HepG2 (cell line): ENCODE measurements around the gene IL17C. TPM values are rescaled to one million over a fixed set of nuclear protein-coding genes. Genes with fewer than 3 reads are reported as not detected.

ENCODE experiments used
- CEBPG ChIP-seq: IDR thresholded peaks from 2 replicates; pipeline ENCODE4 v1.6.1; 2016
- HDAC1 ChIP-seq: sonication (generic); formaldehyde crosslinking; IDR thresholded peaks from 2 replicates; pipeline ENCODE4 v1.5.1; 2020; ENCODE audit warnings: mild to moderate bottlenecking, missing genetic modification reagents
- HNRNPUL1 ChIP-seq: fragments of 200-400 bp; formaldehyde crosslinking; IDR thresholded peaks from 2 replicates; pipeline ENCODE4 v1.6.1; 2017; ENCODE audit warnings: low read depth, mild to moderate bottlenecking, low read length, moderate library complexity
- HOXD1 ChIP-seq: sonication (generic); formaldehyde crosslinking; IDR thresholded peaks from 2 replicates; pipeline ENCODE4 v1.5.0; 2020; ENCODE audit warnings: missing genetic modification reagents
- KLF6 ChIP-seq: IDR thresholded peaks from 2 replicates; pipeline ENCODE4 v1.8.0; 2016; ENCODE audit warnings: missing biosample characterization, missing genetic modification reagents
- MAF1 ChIP-seq: sonication (generic); formaldehyde crosslinking; IDR thresholded peaks from 2 replicates; pipeline ENCODE4 v1.5.0; 2020; ENCODE audit warnings: missing genetic modification reagents, borderline replicate concordance
- THYN1 ChIP-seq: sonication (generic); formaldehyde crosslinking; IDR thresholded peaks from 2 replicates; pipeline ENCODE4 v1.8.1; 2023; ENCODE audit warnings: low read depth, mild to moderate bottlenecking, moderate library complexity, missing genetic modification reagents, borderline replicate concordance
- ZBTB38 ChIP-seq: sonication (generic); formaldehyde crosslinking; IDR thresholded peaks from 2 replicates; pipeline ENCODE4 v1.5.1; 2020; ENCODE audit warnings: mild to moderate bottlenecking, missing genetic modification reagents
- ZFP37 ChIP-seq: sonication (generic); formaldehyde crosslinking; IDR thresholded peaks from 2 replicates; pipeline ENCODE4 v1.4.0; 2020; ENCODE audit warnings: missing genetic modification reagents, borderline replicate concordance
- ZNF224 ChIP-seq: sonication (generic); formaldehyde crosslinking; IDR thresholded peaks from 2 replicates; pipeline ENCODE4 v1.5.0; 2020; ENCODE audit warnings: mild to moderate bottlenecking, missing genetic modification reagents
- ZNF510 ChIP-seq: sonication (generic); formaldehyde crosslinking; IDR thresholded peaks from 2 replicates; pipeline ENCODE4 v1.4.0; 2020; ENCODE audit warnings: low read depth, mild to moderate bottlenecking, missing genetic modification reagents
- ZNF543 ChIP-seq: sonication (generic); formaldehyde crosslinking; IDR thresholded peaks from 2 replicates; pipeline ENCODE4 v1.4.0; 2020; ENCODE audit warnings: mild to moderate bottlenecking, missing genetic modification reagents
- ZNF775 ChIP-seq: sonication (generic); formaldehyde crosslinking; IDR thresholded peaks from 2 replicates; pipeline ENCODE4 v1.4.0; 2020; ENCODE audit warnings: missing genetic modification reagents, mild to moderate bottlenecking, moderate library complexity, borderline replicate concordance
- polyA plus RNA-seq, 8 experiments: library from polyadenylated mRNA; depleted of rRNA in 3 of 8; stranded (reverse) in 7 of 8; unstranded in 1 of 8; fragments of >200 nt; fragmentation: Illumina TruSeq in 4 of 8; extraction: Trizol in 4 of 8; gene quantifications; 2 replicates each; pipeline versions ENCODE4 v1.2.1 to v1.2.3, GENCODE V29; 2011 to 2016; ENCODE audit warnings: low read depth in 4 of 8, missing spikeins in 1 of 8, mixed read lengths in 1 of 8; ENCODE audit not compliant: insufficient read depth in 1 of 8
- total RNA-seq, 5 experiments: library from RNA; depleted of rRNA; stranded (reverse); fragments of >200 nt; fragmentation: Illumina TruSeq; extraction: Trizol; gene quantifications; 2 replicates each; pipeline ENCODE4 v1.2.3, GENCODE V29; 2016; ENCODE audit warnings: low read depth in 1 of 5
- TF ChIP-seq, protein P1 (sequence below): sonication (generic); formaldehyde crosslinking; IDR thresholded peaks from 2 replicates; pipeline ENCODE4 v1.5.0; 2020; ENCODE audit warnings: missing genetic modification reagents
- TF ChIP-seq, protein P2 (sequence below): IDR thresholded peaks from 2 replicates; pipeline ENCODE4 v1.6.1; 2012; ENCODE audit warnings: inconsistent platforms
- TF ChIP-seq, protein P3 (sequence below): sonication (generic); formaldehyde crosslinking; IDR thresholded peaks from 2 replicates; pipeline ENCODE4 v1.5.0; 2020; ENCODE audit warnings: mild to moderate bottlenecking, missing genetic modification reagents, borderline replicate concordance
- TF ChIP-seq, protein P4 (sequence below): sonication (generic); formaldehyde crosslinking; IDR thresholded peaks from 2 replicates; pipeline ENCODE4 v1.4.0; 2020; ENCODE audit warnings: missing genetic modification reagents

IL17C gene
- total and polyA plus RNA-seq, 2 of the 13 experiments (the other 11 are each of a cell fraction or from before 2014, with no cell fraction given) = not detected

DNA sequence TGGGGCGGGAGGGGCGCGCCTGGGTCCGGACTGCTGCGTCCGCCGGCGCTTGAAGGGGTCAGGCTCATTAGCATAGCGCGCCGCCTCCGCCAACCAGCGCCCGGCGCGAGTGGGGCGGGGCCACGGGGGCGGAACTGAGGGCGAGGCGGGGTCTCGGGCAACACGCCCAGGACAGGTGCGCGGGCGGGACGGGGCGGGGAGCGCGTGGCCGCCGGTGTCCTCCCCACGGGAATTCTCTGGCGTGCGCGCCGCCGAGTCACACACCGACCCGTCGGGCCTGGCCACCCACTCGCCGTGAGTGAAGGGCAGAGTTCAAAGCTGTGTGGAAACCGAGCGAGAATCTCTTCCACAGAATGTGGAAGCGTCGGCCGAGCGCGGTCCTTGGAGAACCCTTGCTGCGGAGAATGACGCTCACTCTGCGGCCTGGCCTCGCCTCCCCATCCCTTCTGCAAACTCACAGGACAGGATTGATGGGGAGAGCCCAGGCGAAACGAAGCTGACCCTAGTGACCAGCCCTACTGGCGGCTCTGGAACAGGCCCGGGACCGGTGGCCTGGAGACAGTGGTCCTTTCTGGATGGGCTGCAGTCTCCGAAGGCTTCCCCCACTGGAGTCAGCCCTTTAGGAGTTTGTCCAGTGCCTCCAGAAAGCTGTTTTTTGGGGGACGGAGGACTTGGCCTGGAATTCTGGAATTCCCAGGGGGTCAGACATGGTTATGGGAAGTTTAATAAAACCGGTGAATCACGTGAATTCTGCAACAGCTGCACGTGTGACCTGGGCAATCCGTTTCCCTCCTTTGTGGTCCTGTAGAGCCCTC, 48.3 kb downstream of the IL17C start, which contains the start of gene SNAI3 (continued):
- TF ChIP-seq, protein P1, sequence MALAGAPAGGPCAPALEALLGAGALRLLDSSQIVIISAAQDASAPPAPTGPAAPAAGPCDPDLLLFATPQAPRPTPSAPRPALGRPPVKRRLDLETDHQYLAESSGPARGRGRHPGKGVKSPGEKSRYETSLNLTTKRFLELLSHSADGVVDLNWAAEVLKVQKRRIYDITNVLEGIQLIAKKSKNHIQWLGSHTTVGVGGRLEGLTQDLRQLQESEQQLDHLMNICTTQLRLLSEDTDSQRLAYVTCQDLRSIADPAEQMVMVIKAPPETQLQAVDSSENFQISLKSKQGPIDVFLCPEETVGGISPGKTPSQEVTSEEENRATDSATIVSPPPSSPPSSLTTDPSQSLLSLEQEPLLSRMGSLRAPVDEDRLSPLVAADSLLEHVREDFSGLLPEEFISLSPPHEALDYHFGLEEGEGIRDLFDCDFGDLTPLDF (CRISPR knock-in tag) = no peak
- no peak for TF ChIP-seq CEBPG (CRISPR knock-in tag)
- peak; percentile 78 for TF ChIP-seq ZBTB38 (CRISPR knock-in tag)
- TF ChIP-seq ZNF543 (CRISPR knock-in tag) = peak; percentile 82
- TF ChIP-seq ZNF510 (CRISPR knock-in tag) = peak; percentile 91
- TF ChIP-seq HDAC1 (CRISPR knock-in tag) = peak; percentile 74; the same call in 1 of the 2 replicates
- TF ChIP-seq, protein P2, sequence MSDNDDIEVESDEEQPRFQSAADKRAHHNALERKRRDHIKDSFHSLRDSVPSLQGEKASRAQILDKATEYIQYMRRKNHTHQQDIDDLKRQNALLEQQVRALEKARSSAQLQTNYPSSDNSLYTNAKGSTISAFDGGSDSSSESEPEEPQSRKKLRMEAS = peak; percentile 88
- TF ChIP-seq ZFP37 (CRISPR knock-in tag) = 0 out of 2 replicates have a peak, but pooled peaks have one; percentile 40
- 0 out of 2 replicates have a peak, but pooled peaks have one; percentile 50 for TF ChIP-seq MAF1 (CRISPR knock-in tag)
- no peak; the same call in 1 of the 2 replicates for TF ChIP-seq KLF6 (CRISPR knock-in tag)
- TF ChIP-seq, protein P3, sequence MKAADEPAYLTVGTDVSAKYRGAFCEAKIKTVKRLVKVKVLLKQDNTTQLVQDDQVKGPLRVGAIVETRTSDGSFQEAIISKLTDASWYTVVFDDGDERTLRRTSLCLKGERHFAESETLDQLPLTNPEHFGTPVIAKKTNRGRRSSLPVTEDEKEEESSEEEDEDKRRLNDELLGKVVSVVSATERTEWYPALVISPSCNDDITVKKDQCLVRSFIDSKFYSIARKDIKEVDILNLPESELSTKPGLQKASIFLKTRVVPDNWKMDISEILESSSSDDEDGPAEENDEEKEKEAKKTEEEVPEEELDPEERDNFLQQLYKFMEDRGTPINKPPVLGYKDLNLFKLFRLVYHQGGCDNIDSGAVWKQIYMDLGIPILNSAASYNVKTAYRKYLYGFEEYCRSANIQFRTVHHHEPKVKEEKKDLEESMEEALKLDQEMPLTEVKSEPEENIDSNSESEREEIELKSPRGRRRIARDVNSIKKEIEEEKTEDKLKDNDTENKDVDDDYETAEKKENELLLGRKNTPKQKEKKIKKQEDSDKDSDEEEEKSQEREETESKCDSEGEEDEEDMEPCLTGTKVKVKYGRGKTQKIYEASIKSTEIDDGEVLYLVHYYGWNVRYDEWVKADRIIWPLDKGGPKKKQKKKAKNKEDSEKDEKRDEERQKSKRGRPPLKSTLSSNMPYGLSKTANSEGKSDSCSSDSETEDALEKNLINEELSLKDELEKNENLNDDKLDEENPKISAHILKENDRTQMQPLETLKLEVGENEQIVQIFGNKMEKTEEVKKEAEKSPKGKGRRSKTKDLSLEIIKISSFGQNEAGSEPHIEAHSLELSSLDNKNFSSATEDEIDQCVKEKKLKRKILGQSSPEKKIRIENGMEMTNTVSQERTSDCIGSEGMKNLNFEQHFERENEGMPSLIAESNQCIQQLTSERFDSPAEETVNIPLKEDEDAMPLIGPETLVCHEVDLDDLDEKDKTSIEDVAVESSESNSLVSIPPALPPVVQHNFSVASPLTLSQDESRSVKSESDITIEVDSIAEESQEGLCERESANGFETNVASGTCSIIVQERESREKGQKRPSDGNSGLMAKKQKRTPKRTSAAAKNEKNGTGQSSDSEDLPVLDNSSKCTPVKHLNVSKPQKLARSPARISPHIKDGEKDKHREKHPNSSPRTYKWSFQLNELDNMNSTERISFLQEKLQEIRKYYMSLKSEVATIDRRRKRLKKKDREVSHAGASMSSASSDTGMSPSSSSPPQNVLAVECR (CRISPR knock-in tag) = peak; percentile 79
- no peak for TF ChIP-seq HNRNPUL1
- no peak for TF ChIP-seq THYN1 (CRISPR knock-in tag)
- TF ChIP-seq, protein P4, sequence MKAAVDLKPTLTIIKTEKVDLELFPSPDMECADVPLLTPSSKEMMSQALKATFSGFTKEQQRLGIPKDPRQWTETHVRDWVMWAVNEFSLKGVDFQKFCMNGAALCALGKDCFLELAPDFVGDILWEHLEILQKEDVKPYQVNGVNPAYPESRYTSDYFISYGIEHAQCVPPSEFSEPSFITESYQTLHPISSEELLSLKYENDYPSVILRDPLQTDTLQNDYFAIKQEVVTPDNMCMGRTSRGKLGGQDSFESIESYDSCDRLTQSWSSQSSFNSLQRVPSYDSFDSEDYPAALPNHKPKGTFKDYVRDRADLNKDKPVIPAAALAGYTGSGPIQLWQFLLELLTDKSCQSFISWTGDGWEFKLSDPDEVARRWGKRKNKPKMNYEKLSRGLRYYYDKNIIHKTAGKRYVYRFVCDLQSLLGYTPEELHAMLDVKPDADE = no peak
- no peak for TF ChIP-seq ZNF775 (CRISPR knock-in tag)
- no peak for TF ChIP-seq ZNF224 (CRISPR knock-in tag)
- no peak for TF ChIP-seq HOXD1 (CRISPR knock-in tag)
